ENCODE results near the gene BTBD9. TPM values are rescaled to one million over a fixed set of nuclear protein-coding genes. Genes with fewer than 3 reads are reported as not detected.

BTBD9 gene
- total RNA-seq, 2 donors from 2014 or later: 30.1 to 45.8 TPM

GRCh38 chr6:38638941-38639497 lies 710 bp downstream of the BTBD9 start:
- H3K4me1 ChIP-seq (ENCODE audit: control insufficient read depth in 1 of 2, low read depth in 2 of 2): peaks cover 7 to 31% of the 10 kb centered on the region in 2 donors
- no peaks in the 10 kb centered on the region for H3K9me3 ChIP-seq
- ATAC-seq (ENCODE audit: insufficient number of reproducible peaks, low FRiP score, low read depth): no peak
- H3K36me3 ChIP-seq: no peaks in the 10 kb centered on the region
- no peaks in the 10 kb centered on the region for H3K27me3 ChIP-seq (replicated peaks; ENCODE audit: insufficient read depth)
- peak overlapping the region; percentile 97 for H3K4me3 ChIP-seq
- peak overlapping the region; percentile 81 to 90 for H3K27ac ChIP-seq
- peak; percentile 31 for DNase-seq (ENCODE audit: low spot score)
- TF ChIP-seq CTCF (IDR thresholded peaks at IDR 0.05): no peak

GRCh38 chr6:38637756-38638155 lies 2.0 kb downstream of the BTBD9 start:
- Histone ChIP-seq H3K4me1 (ENCODE audit: control insufficient read depth in 1 of 2, low read depth in 2 of 2) (peaks cover 7 to 31% of the 10 kb centered on the region in 2 donors), H3K9me3 (no peaks in the 10 kb centered on the region), H3K27me3 (replicated peaks; ENCODE audit: insufficient read depth) (no peaks in the 10 kb centered on the region), H3K36me3 (no peaks in the 10 kb centered on the region), H3K4me3 (no peak overlapping the region), H3K27ac (no peak overlapping the region)
- TF ChIP-seq CTCF (IDR thresholded peaks at IDR 0.05): no peak
- DNase-seq (ENCODE audit: low spot score): no peak
- ATAC-seq (ENCODE audit: insufficient number of reproducible peaks, low FRiP score, low read depth): no peak

- Histone ChIP-seq H3K27ac (no peak overlapping the region), H3K9me3 (no peaks in the 10 kb centered on the region), H3K4me1 (ENCODE audit: control insufficient read depth in 1 of 2, low read depth in 2 of 2) (peaks cover 7 to 31% of the 10 kb centered on the region in 2 donors)
Observed at GRCh38 chr6:38636027-38636426, 3.7 kb downstream of the BTBD9 start.

GRCh38 chr6:38634518-38634917 lies 5.2 kb downstream of the BTBD9 start:
- Histone ChIP-seq H3K27me3 (replicated peaks; ENCODE audit: insufficient read depth) (no peaks in the 10 kb centered on the region), H3K36me3 (no peaks in the 10 kb centered on the region), H3K9me3 (no peaks in the 10 kb centered on the region), H3K4me1 (ENCODE audit: control insufficient read depth in 1 of 2, low read depth in 2 of 2) (peaks cover 4 to 23% of the 10 kb centered on the region in 2 donors), H3K4me3 (no peak overlapping the region), H3K27ac (no peak overlapping the region)
- DNase-seq (ENCODE audit: low spot score) (no peak), ATAC-seq (ENCODE audit: insufficient number of reproducible peaks, low FRiP score, low read depth) (no peak)
- TF ChIP-seq CTCF (IDR thresholded peaks at IDR 0.05): no peak

More at GRCh38 chr6:38636027-38636426, 3.7 kb downstream of the BTBD9 start:
- no peaks in the 10 kb centered on the region for H3K36me3 ChIP-seq
- no peak overlapping the region for H3K4me3 ChIP-seq
- ATAC-seq (ENCODE audit: insufficient number of reproducible peaks, low FRiP score, low read depth) (no peak), DNase-seq (ENCODE audit: low spot score) (no peak)
- no peak for TF ChIP-seq CTCF (IDR thresholded peaks at IDR 0.05)
- no peaks in the 10 kb centered on the region for H3K27me3 ChIP-seq (replicated peaks; ENCODE audit: insufficient read depth)

- no peaks in the 10 kb centered on the region for H3K27me3 ChIP-seq (replicated peaks; ENCODE audit: insufficient read depth)
- no peak overlapping the region for H3K4me3 ChIP-seq
- TF ChIP-seq CTCF (IDR thresholded peaks at IDR 0.05): no peak
- H3K36me3 ChIP-seq: no peaks in the 10 kb centered on the region
- no peaks in the 10 kb centered on the region for H3K9me3 ChIP-seq
- no peak for ATAC-seq (ENCODE audit: insufficient number of reproducible peaks, low FRiP score, low read depth)
- no peak for DNase-seq (ENCODE audit: low spot score)
- peaks cover 0 to 11% of the 10 kb centered on the region in 2 donors for H3K4me1 ChIP-seq (ENCODE audit: control insufficient read depth in 1 of 2, low read depth in 2 of 2)
- H3K27ac ChIP-seq: no peak overlapping the region
Observed at GRCh38 chr6:38632490-38632889, 7.2 kb downstream of the BTBD9 start.

All from thoracic aorta (tissue), 2 donors.